ENCODE data around the gene BST1. TPM values are rescaled to one million over a fixed set of nuclear protein-coding genes. Genes with fewer than 3 reads are reported as not detected.

The BST1 gene
- total and polyA plus RNA-seq, 2 donors (not counting 3 experiments of a cell fraction or from before 2014, with no cell fraction given), result 10.7 to 14.0 TPM

- Histone ChIP-seq H3K79me2 (ENCODE audit: control insufficient read depth, insufficient read depth, low read length) (no peaks in the 10 kb centered on the region), H2AFZ (ENCODE audit: low read depth, low read length) (no peak overlapping the region)
- no peak for DNase-seq (ENCODE audit: low read depth, low spot score)
Observed at GRCh38 chr4:15756361-15756861, 53.5 kb downstream of the BST1 start.

GRCh38 chr4:15757054-15757453 is 54.2 kb downstream of the BST1 start:
- intact Hi-C loops (cut with micrococcal nuclease) (no loop called here), dilution Hi-C loops (cut with MboI; ENCODE audit: extremely low pct_ligation_motif_present, low sequenced_read_pairs) (no loop called here)
- no peaks in the 10 kb centered on the region for H3K9me3 ChIP-seq (replicated peaks; ENCODE audit: control insufficient read depth, insufficient read depth, low read length)
- H3K27ac ChIP-seq (ENCODE audit: insufficient read depth, low read depth, low read length), result no peak overlapping the region
- H3K4me3 ChIP-seq (replicated peaks in 1 of 3; ENCODE audit: insufficient read depth in 1 of 3, low read depth in 1 of 3, low read length in 3 of 3), result no peak overlapping the region
- DNase-seq (ENCODE audit: low read depth, low spot score) (no peak), FAIRE-seq (no peak)
- ChIA-PET CTCF (interaction anchor here (0.6 to 1.8 kb wide), 5 partner anchors 10 to 53 kb away, joined by 3 to 8 read pairs (median 3); no protein-coding TSS in a partner anchor), POLR2A (no interaction called here)
- no peak overlapping the region for H3K9ac ChIP-seq (replicated peaks; ENCODE audit: extremely low read depth, insufficient read depth, low read length)
- H3K9me1 ChIP-seq (replicated peaks; ENCODE audit: control insufficient read depth, extremely low read depth, insufficient read depth, low read length), result no peaks in the 10 kb centered on the region
- no peaks in the 10 kb centered on the region for H3K36me3 ChIP-seq (ENCODE audit: control insufficient read depth in 2 of 2, extremely low read depth in 1 of 2, insufficient read depth in 2 of 2, low read length in 2 of 2)
- TF ChIP-seq GATA2 (IDR thresholded peaks at IDR 0.05; ENCODE audit: insufficient read depth, insufficient read length, low read depth, low read length) (no peak), POLR2A (IDR thresholded peaks at IDR 0.05; ENCODE audit: low read depth, low read length) (no peak), EZH2 (IDR thresholded peaks at IDR 0.05; ENCODE audit: borderline replicate concordance, low read depth, low read length, severe bottlenecking) (no peak), JUN (IDR thresholded peaks at IDR 0.05; ENCODE audit: borderline replicate concordance, insufficient read depth, insufficient read length, low read depth) (no peak), CTCF (IDR thresholded peaks at IDR 0.05; ENCODE audit: extremely low read depth in 1 of 2, insufficient read depth in 1 of 2, low read depth in 1 of 2, low read length in 2 of 2) (no peak), MAX (IDR thresholded peaks at IDR 0.05; ENCODE audit: insufficient read depth, insufficient read length) (no peak), MYC (IDR thresholded peaks at IDR 0.05; ENCODE audit: low read depth, low read length) (no peak), FOS (IDR thresholded peaks at IDR 0.05; ENCODE audit: borderline replicate concordance, insufficient read depth, low read length) (no peak), POLR2AphosphoS5 (IDR thresholded peaks at IDR 0.05; ENCODE audit: insufficient read depth, low read depth, low read length) (no peak)
- no peaks in the 10 kb centered on the region for H3K27me3 ChIP-seq (ENCODE audit: control insufficient read depth in 2 of 2, insufficient read depth in 2 of 2, low read length in 2 of 2)
- no peak overlapping the region for H2AFZ ChIP-seq (ENCODE audit: low read depth, low read length)
- no TSS peak for BruUV-seq (replicated peaks)
- peaks cover 16% of the 10 kb centered on the region for H3K4me1 ChIP-seq (ENCODE audit: control insufficient read depth, extremely low read depth, insufficient read depth, low read length)
- no peaks in the 10 kb centered on the region for H3K79me2 ChIP-seq (ENCODE audit: control insufficient read depth, insufficient read depth, low read length)
- no peaks in the 10 kb centered on the region for H4K20me1 ChIP-seq (replicated peaks; ENCODE audit: control insufficient read depth, extremely low read depth, insufficient read depth, low read length)
- H3K4me2 ChIP-seq (ENCODE audit: insufficient read depth, low read length), result no peak overlapping the region

More at GRCh38 chr4:15756361-15756861, 53.5 kb downstream of the BST1 start:
- peak; percentile 23 for TF ChIP-seq GATA2 (IDR thresholded peaks at IDR 0.05; ENCODE audit: insufficient read depth, insufficient read length, low read depth, low read length)
- TF ChIP-seq EZH2 (IDR thresholded peaks at IDR 0.05; ENCODE audit: borderline replicate concordance, low read depth, low read length, severe bottlenecking), result no peak
- no peak for TF ChIP-seq POLR2A (IDR thresholded peaks at IDR 0.05; ENCODE audit: low read depth, low read length)
- H3K4me2 ChIP-seq (ENCODE audit: insufficient read depth, low read length), result no peak overlapping the region
- intact Hi-C loops (cut with micrococcal nuclease), result no loop called here
- BruUV-seq (replicated peaks), result no TSS peak
- no peaks in the 10 kb centered on the region for H4K20me1 ChIP-seq (replicated peaks; ENCODE audit: control insufficient read depth, extremely low read depth, insufficient read depth, low read length)
- no peak overlapping the region for H3K9ac ChIP-seq (replicated peaks; ENCODE audit: extremely low read depth, insufficient read depth, low read length)
- peaks cover 16% of the 10 kb centered on the region for H3K4me1 ChIP-seq (ENCODE audit: control insufficient read depth, extremely low read depth, insufficient read depth, low read length)
- POLR2A ChIA-PET, result no interaction called here
- CTCF ChIA-PET, result interaction anchor here (0.6 to 1.8 kb wide), 5 partner anchors 10 to 54 kb away, joined by 3 to 8 read pairs (median 3); no protein-coding TSS in a partner anchor
- no peaks in the 10 kb centered on the region for H3K36me3 ChIP-seq (ENCODE audit: control insufficient read depth in 2 of 2, extremely low read depth in 1 of 2, insufficient read depth in 2 of 2, low read length in 2 of 2)
- H3K27me3 ChIP-seq (ENCODE audit: control insufficient read depth in 2 of 2, insufficient read depth in 2 of 2, low read length in 2 of 2), result no peaks in the 10 kb centered on the region
- H3K4me3 ChIP-seq (replicated peaks in 1 of 3; ENCODE audit: insufficient read depth in 1 of 3, low read depth in 1 of 3, low read length in 3 of 3), result no peak overlapping the region
- FAIRE-seq, result no peak
- no peak overlapping the region for H3K27ac ChIP-seq (ENCODE audit: insufficient read depth, low read depth, low read length)
- H3K9me1 ChIP-seq (replicated peaks; ENCODE audit: control insufficient read depth, extremely low read depth, insufficient read depth, low read length), result no peaks in the 10 kb centered on the region
- dilution Hi-C loops (cut with MboI; ENCODE audit: extremely low pct_ligation_motif_present, low sequenced_read_pairs), result no loop called here
- no peaks in the 10 kb centered on the region for H3K9me3 ChIP-seq (replicated peaks; ENCODE audit: control insufficient read depth, insufficient read depth, low read length)
